NCI-H128 (cell line): ENCODE results near the gene TOR2A.
"Not testable (repeated sequence)": the region's sequence is repeated elsewhere in the genome, so short reads cannot be mapped to it uniquely, and the experiment has no call there.

Experiments
- DNase-seq: peaks from one replicate; lab custom pipeline; 2025; ENCODE audit not compliant: unreplicated experiment; lab: John Stamatoyannopoulos, UW

Gene TOR2A

GRCh38 chr9:127769101-127769500 lies 34.0 kb upstream of the TOR2A start:
- DNase-seq: no peak

DNA sequence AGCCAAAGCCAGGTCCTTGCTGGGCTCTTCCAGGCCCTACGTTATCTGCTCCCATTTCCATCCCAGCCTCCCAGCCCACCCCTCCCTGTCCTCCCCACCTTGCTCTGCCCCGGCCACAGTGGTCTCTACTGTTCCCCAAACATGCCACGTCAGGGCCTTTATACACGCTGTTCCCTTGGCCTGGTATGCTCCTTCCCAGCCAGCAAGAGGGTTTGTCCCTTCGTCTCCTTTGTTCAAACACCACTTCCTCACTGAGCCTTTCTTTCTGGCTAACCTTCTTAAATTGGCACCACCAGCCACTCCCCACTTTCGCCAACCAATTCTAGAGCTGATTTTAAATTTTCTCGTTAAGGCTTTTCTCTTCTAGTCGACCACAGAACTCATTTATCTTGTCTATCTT lies 33.6 kb upstream of the TOR2A start:
- DNase-seq: no peak

DNA sequence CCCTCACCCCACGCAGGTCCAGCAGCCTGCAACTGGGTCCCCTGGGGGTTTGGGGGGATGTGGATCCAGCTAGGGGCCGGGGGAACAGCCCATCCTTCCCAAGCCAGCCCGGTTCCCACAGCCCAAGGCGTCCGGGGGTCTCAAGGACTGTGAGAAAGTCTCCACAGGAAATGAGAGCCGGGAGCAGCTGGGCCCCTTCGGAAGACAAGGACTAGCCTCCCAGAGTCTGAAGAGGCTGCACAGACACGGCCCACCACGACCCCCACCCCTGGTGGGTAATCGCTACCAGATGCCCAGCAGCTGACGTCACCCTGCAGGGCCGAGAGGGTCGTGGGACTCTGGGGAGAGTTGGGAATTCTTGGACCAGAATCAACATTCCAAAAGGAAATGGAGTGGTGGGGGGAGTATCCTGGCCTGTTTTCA lies 32.8 kb upstream of the TOR2A start:
- no peak for DNase-seq

DNA sequence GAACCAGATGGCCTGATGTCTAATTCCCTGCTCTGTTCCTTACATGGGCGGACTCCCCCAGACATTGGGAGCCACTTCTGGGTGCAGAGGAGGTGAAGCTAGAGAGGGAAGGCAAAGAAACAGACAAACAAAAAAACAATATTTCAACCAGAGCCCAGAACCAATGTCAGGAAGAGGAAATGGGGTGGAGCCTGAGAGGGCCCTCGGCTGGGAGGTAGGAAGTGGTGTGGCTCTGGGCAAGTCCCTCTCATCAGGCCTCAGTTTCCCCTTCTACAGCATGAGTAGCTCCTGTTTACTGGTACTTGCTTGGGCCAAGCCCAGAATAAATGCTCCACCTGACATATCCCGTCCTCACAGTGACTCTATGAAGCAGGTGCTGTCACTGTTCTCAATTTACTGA lies 32.3 kb upstream of the TOR2A start:
- no peak for DNase-seq

GRCh38 chr9:127765418-127765817 lies 30.3 kb upstream of the TOR2A start:
- no peak for DNase-seq

GRCh38 chr9:127763918-127764384 lies 28.9 kb upstream of the TOR2A start:
- DNase-seq: no peak

DNA sequence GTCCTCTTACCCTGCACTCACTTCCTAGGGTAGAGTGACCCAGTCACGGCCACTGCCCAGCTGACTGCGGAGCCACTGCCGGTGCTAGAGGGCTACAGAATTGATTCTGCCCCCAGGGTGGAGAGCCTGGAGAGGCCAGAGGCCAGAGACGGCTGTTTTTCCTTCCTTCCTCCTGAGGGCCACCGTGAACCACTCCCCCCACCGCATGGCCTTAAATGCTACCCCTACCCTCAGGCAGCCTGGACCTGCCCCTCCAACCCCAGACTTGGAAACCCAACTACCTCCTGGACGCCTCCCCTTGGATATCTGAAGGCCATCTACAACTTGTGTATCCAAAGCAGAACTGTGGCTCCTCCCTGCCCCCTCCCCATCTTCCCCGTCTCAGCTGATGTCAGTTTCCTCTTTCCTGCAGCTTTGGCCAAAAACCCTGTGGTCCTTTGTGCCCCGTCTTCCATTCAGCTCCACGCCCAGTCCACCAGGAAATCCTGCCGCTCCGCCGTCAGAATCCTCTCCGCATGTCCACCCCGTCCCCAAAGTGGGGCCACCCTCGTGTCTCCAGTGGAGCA lies 27.1 kb upstream of the TOR2A start:
- no peak for DNase-seq

DNA sequence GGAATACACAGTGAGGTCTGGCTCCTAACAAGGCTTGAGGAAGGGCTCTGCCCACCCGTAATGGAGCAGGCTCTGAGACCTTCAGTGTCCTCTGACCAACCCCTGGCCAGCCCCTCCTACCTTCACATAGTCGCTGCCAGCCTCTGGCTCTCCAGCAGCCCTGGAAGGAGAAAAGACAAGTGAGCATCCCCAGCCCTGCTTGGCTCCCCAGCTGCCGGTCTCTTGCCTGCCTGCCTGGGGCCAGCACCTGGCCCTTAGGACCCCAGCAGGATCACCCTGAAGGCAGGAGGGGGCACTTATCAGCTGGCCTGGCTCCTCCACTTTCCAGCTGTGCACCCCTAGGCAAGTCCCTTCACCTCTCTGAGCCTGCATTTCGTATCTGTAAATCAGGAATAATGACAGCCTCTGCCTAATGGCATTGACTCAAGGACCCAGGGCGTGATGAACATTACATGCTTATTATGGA lies 26.4 kb upstream of the TOR2A start:
- DNase-seq: no peak

- DNase-seq: no peak
Observed at GRCh38 chr9:127761061-127761460, 26.0 kb upstream of the TOR2A start.

- no peak for DNase-seq
Observed at GRCh38 chr9:127758843-127759242, 23.7 kb upstream of the TOR2A start.

DNA sequence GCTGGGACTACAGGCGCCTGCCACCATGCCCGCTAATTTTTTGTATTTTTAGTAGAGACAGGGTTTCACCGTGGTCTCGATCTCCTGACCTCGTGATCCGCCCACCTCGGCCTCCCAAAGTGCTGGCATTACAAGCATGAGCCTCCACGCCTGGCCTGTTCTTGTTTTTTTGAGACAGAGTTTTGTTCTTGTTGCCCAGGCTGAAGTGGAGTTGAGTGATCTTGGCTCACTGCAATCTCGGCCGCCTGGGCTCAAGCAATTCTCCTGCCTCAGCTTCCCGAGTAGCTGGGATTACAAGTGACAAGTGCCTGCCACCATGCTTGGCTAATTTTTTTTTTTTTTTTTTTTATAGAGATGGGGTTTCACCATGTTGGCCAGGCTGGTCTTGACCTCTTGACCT lies 21.7 kb upstream of the TOR2A start:
- not testable (repeated sequence) for DNase-seq

- DNase-seq: no peak
Observed at GRCh38 chr9:127756233-127756632, 21.1 kb upstream of the TOR2A start.

DNA sequence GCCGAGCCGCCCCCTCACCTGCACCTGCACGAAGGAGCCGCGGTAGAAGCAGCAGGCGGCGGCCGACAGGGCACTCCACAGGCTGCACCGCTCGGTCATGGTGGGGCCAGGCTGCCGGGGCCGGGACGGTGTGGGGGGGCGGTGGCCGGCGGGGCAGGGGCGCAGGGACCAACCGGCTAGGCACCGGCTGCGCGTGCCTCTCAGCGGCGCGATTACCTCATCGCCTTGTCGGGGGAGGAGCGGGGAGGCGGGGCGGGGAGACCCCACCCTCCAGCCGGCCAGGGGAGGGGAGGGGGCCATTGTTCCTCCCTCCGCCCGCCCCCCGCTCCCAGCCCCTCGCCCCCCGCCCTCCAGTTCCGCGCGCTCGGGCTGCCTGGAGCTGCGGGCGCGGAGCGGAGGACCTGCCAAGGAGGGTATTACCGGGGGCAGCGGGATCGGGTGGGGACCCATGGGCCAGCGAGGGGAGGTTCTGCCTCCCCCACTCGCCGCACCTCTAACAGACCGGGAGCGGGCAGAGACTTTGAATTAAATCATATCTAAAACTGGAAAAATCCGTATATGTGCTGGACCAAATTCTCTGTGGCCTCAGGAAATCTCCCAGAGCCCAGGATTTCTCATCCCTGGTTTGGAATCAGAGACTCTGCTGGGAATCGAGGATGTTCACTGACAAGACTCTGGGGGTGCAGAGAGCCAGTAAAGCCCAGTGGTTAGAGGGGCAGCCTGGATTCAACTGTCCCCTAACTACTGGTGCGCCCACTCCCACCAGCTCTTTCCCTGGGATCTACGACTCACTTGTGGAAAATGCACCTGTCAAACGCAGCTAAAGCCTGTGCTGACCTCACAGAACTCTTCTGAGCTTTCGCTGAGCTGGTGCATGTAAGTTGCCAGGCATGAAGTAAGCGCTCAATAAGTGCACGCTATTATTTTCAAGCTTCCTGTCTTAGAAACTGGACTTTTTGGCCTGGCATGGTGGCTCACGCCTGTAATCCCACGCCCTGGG lies 20.3 kb upstream of the TOR2A start:
- no peak for DNase-seq

DNA sequence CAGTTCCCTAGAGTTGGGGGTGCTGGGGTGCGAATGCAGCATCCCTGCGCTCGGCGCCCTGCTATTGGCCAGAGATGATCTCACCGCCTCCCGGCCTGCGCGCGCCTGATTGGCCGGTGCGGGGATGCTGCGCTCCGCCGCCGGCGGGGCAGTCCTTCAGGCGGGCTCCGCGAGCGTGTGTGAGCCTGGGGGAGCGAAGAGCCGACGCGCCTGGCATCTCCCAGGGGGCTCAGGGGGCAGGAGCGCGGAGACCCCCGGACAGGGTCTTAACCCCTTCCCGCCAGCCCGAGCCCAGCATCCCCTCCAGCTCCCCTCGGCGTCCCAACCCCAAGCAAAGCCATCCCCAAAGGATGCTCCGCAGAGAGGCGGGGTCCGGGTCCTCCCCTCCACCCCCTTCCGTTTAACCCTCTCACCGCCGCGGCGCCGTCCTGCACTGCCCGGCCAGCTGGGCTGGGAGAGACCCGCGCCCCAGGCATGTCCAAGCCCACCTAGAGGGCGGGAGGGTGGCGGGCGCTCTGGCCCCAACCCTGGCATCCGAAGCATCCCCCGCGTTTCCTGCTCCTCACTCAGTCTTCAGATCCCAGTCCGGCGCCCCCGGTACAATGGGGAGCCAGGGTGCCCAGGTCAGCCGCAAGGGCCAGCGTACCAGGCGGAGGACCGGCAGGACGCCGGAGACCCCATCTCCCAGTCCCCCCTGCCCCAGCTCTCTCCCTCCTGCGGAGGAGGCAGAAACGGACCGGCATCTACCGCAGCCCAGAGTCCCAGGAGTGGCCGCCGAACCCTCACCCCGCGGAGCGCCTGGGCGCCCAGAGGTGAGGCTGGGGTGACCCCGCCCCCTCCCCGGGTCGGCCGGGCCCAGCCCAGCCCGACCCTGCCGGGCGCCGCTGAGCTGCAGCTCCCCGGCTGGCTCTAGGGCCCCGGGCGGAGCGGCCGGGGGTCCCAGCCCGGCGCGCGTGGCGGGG lies 19.3 kb upstream of the TOR2A start:
- peak; percentile 9 for DNase-seq

DNA sequence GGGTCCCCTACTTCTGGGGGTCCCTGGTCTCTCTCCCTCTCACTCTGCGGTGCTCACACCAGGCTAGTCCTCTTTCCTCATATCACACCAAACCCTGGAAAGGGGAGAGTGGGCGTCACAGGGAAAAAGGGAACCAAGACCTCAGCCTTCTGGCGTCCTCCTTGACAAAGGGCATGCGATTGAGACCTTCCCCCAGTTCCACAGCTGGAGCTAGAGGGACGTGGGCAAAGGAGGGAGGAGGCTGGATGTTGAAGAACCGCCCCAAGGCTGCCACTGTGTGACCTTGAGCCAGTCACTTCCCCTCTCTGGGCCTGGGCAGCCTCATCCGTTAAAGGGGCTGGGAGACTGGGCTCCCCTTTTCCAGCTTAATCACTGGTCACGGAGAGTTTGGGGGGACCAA lies 18.5 kb upstream of the TOR2A start:
- no peak for DNase-seq

- DNase-seq: no peak
Observed at GRCh38 chr9:127753148-127753547, 18.1 kb upstream of the TOR2A start.

DNA sequence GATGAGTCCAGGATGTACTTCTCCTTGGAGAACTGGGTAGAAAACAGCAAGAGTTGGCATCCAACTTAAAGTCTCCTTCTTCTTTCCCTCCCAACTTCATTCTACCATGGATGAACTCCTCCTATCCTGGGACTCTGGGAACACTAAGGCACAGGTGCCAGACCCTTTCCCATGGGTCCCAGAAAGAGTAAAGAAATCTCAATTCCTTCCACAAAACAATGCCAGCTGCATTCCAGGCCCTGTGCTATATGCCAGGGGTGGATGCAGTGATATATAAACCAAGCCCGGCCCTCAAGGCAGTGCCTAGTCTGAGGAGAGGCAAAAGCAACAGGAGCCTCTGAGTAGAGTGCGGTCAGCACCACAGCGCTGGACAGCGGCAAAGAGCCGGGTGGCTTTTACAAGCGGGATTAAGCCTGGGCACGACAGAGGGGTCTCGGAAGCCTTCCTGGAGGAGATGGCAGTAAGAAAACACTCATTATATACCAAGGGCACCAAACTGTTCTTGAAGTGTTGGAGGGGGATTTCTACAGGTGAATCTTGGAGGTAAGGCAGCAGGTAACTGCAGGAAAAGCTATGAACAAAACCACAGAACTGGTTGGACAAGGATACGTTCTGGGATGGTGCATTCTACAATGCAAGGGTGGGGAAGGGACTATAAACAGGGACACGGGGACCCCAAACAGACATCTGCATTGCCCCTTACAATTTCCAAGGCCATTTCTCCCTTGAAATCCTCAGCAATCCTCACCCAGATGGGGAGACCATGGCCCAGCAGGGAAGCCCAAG lies 16.4 kb upstream of the TOR2A start:
- DNase-seq: no peak

- no peak for DNase-seq
Observed at GRCh38 chr9:127749090-127749787, 14.1 kb upstream of the TOR2A start.

GRCh38 chr9:127746959-127747569 lies 12.0 kb upstream of the TOR2A start:
- no peak for DNase-seq
